BLaER1 (cell line): ENCODE measurements around the gene NEDD9.

ENCODE experiments used
- H3K27ac ChIP-seq: shearing (Covaris generic); formaldehyde crosslinking; 2 replicates; pipeline ENCODE4 v1.8.1; 2022
- H3K27me3 ChIP-seq: shearing (Covaris generic); formaldehyde crosslinking; 2 replicates; pipeline ENCODE4 v1.8.1; 2022
- H3K36me3 ChIP-seq: shearing (Covaris generic); formaldehyde crosslinking; 2 replicates; pipeline ENCODE4 v1.8.1; 2022
- H3K4me1 ChIP-seq: shearing (Covaris generic); formaldehyde crosslinking; 2 replicates; pipeline ENCODE4 v1.8.1; 2022
- H3K4me2 ChIP-seq: shearing (Covaris generic); formaldehyde crosslinking; 2 replicates; pipeline ENCODE4 v1.8.1; 2022
- H3K4me3 ChIP-seq: shearing (Covaris generic); formaldehyde crosslinking; 2 replicates; pipeline ENCODE4 v1.8.1; 2022
- H3K9ac ChIP-seq: shearing (Covaris generic); formaldehyde crosslinking; 2 replicates; pipeline ENCODE4 v1.8.1; 2022
- H3K9me3 ChIP-seq: shearing (Covaris generic); formaldehyde crosslinking; 2 replicates; pipeline ENCODE4 v1.8.1; 2022
- H4K20me1 ChIP-seq: shearing (Covaris generic); formaldehyde crosslinking; 2 replicates; pipeline ENCODE4 v1.8.1; 2022
- Cebpa-rat ChIP-seq: shearing (Covaris generic); IDR thresholded peaks from 2 replicates; pipeline ENCODE4 v1.8.1; 2022

Gene NEDD9

DNA sequence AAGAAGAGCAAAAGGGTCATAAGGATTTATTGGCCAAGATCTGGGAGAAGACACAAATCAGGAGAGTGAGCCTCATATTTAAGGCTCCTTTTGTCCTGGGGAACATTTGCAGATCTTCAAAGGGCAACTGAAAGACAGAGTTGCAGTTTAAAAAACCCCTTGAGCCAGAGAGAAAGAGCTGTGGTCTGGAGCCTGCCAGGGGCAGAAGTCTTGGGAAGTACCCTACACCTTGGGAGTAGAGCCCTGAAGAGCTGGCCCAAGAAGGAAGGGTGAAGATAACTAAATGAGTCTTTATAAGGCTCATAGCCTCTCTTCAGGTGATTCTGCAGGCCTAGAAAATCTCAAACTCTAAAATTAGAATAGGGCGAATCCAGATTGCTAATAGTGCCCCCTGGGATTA is 81.0 kb downstream of the NEDD9 start:
- Histone ChIP-seq H3K4me2 (no peak overlapping the region), H3K36me3 (no peaks in the 10 kb centered on the region), H3K9ac (no peak overlapping the region), H3K9me3 (no peaks in the 10 kb centered on the region), H3K27me3 (no peaks in the 10 kb centered on the region), H3K27ac (no peak overlapping the region), H3K4me3 (no peak overlapping the region), H3K4me1 (no peaks in the 10 kb centered on the region), H4K20me1 (no peaks in the 10 kb centered on the region)
- TF ChIP-seq Cebpa-rat = no peak

GRCh38 chr6:11149551-11149950 is 82.9 kb downstream of the NEDD9 start:
- H3K36me3 ChIP-seq = no peaks in the 10 kb centered on the region
- H3K27me3 ChIP-seq = no peaks in the 10 kb centered on the region
- no peak overlapping the region for H3K4me3 ChIP-seq
- no peaks in the 10 kb centered on the region for H4K20me1 ChIP-seq
- H3K4me1 ChIP-seq = no peaks in the 10 kb centered on the region
- no peak overlapping the region for H3K4me2 ChIP-seq
- H3K9me3 ChIP-seq = no peaks in the 10 kb centered on the region
- TF ChIP-seq Cebpa-rat = no peak
- H3K27ac ChIP-seq = no peak overlapping the region
- no peak overlapping the region for H3K9ac ChIP-seq

DNA sequence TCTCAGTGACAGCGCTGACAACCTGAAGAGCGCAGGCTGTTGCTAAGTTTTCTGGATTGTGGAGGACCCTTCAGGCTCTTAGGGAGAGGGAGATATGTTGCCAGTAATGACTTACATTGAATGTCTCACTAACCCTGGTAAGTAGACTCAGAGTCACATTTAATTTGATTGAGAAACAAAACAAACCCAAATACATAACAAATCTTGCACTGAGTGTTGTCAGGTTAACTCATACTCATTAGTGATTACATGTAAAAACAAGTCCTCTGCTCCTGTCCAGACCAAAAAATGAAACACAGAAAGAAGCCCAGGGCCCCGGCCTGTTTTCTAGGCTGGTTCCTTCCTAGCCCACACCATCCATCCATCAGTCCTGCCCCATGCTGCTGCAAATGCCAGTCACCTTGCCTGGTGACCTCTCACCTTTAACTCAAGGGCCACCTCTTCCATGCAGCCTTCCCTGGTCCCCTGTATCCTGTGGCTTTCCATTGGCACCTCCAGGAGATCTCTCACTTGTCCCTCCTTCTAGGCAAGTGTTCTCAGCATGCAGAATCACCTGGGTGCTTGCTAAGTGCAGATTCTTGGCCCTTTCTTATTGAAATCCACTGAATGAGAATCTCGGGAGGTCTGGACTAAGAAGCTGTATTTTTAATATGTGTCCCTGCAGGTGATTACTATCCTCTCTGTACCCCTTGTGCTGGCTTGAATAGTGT is 86.2 kb downstream of the NEDD9 start:
- Histone ChIP-seq H3K27me3 (no peaks in the 10 kb centered on the region), H3K36me3 (no peaks in the 10 kb centered on the region), H3K27ac (no peak overlapping the region), H3K9ac (no peak overlapping the region), H3K4me2 (no peak overlapping the region), H4K20me1 (no peaks in the 10 kb centered on the region), H3K4me1 (peaks cover 10% of the 10 kb centered on the region), H3K4me3 (no peak overlapping the region), H3K9me3 (no peaks in the 10 kb centered on the region)
- TF ChIP-seq Cebpa-rat = no peak

DNA sequence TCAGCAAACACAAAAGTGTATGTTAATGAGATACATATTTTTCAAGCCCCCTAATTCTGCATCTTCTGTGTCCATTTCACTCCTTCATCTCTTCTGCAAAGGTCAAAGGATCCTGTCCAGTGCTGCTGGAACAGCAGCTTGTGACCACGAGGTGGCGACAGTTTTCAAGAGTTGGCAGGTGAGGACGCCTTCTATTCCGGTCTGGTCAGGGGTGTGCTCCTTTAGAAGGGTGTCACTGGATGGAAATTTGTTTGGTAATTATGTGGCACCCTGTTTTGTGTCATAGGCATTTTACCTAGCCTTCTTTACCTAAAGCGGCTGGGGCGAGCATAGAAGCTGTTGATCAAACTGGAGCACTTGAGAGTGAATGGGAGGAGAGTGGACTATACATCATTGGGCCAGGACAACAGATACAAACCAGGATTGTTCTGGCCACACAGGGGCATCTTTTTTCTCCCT is 88.0 kb downstream of the NEDD9 start:
- H3K4me2 ChIP-seq = no peak overlapping the region
- H3K27ac ChIP-seq = no peak overlapping the region
- TF ChIP-seq Cebpa-rat = no peak

DNA sequence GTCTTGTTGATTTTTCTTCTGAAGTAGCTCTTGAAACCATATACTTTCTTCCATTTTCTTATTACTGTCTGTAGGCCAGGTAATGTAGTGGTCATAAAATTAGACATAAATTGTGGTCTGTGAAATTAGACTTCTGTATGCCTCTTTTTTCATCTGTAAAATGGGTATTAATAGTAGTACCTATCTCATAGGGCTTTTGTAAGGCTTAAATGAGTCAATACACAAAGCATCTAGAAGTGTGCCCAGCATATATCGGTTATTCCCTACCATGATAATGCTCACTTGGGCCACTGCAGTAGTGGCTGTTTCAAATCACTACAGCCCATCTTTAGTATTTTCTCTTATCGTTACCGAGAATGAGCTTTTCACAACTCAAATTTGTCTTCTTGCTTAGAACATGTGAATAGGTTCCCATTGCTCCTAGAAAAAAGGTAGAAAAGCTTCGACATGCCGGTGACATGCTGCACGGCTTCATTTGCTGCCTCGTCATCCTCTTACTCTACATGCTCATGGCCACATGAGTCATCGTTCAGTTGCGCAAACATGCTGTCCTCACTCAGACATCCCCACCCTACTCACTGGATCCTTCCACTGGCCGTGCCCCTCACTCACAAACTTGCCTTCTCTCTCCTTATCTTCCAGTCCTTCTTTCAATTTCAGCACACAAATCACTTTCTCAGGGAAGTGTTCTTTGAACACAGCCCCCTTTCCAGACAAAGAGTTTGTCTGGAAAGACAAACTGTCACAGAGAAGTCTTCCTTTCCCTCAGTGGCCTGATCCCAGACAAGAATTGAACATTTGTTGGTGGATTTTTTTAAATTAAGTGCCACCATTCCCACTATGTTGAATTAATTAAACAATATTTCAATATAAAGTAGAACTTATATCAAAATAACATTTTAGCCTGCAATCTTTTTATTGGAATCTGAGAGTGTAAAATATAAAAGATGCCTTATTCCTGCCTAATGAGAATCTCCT is 88.8 kb downstream of the NEDD9 start:
- H3K27ac ChIP-seq = no peak overlapping the region
- H3K27me3 ChIP-seq = no peaks in the 10 kb centered on the region
- H3K4me3 ChIP-seq = no peak overlapping the region
- H3K9me3 ChIP-seq = no peaks in the 10 kb centered on the region
- H3K4me1 ChIP-seq = peaks cover 24% of the 10 kb centered on the region
- no peak overlapping the region for H3K9ac ChIP-seq
- H4K20me1 ChIP-seq = no peaks in the 10 kb centered on the region
- no peak for TF ChIP-seq Cebpa-rat
- no peaks in the 10 kb centered on the region for H3K36me3 ChIP-seq
- H3K4me2 ChIP-seq = no peak overlapping the region

More for the DNA sequence above, 88.0 kb downstream of the NEDD9 start:
- Histone ChIP-seq H3K9ac (no peak overlapping the region), H3K36me3 (no peaks in the 10 kb centered on the region), H3K27me3 (no peaks in the 10 kb centered on the region), H4K20me1 (no peaks in the 10 kb centered on the region), H3K9me3 (no peaks in the 10 kb centered on the region), H3K4me1 (peaks cover 24% of the 10 kb centered on the region), H3K4me3 (no peak overlapping the region)

- Histone ChIP-seq H3K9ac (no peak overlapping the region), H3K4me2 (no peak overlapping the region), H3K27ac (no peak overlapping the region), H3K4me1 (peaks cover 24% of the 10 kb centered on the region), H3K9me3 (no peaks in the 10 kb centered on the region), H3K27me3 (no peaks in the 10 kb centered on the region), H3K4me3 (no peak overlapping the region), H4K20me1 (no peaks in the 10 kb centered on the region), H3K36me3 (no peaks in the 10 kb centered on the region)
- TF ChIP-seq Cebpa-rat = no peak
These were observed 90.0 kb downstream of the NEDD9 start for GRCh38 chr6:11142296-11143027.

DNA sequence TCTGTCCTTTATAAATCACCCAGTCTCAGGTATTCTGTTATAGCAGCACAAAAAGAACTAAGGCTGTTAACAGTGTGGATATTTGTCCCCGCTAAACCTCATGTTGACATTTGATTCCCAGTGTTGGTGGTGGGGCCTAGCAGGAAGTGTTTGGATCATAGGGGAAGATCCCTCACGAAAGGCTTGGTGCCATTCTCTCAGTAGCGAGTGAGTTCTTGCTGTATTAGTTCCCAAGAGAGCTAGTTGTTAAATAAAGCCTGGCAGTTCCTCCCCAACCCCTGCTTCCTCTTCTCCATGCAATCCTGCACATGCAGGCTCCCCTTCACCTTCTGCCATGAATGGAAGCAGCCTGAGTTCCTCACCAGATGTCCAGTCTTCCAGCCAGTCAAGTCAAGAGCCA is 91.2 kb downstream of the NEDD9 start:
- 0 out of 2 replicates have a peak overlapping the region, but pooled peaks have one; percentile 27 for H3K27ac ChIP-seq
- no peaks in the 10 kb centered on the region for H4K20me1 ChIP-seq
- no peak for TF ChIP-seq Cebpa-rat
- no peak overlapping the region for H3K9ac ChIP-seq
- no peaks in the 10 kb centered on the region for H3K27me3 ChIP-seq
- H3K4me1 ChIP-seq = peaks cover 24% of the 10 kb centered on the region
- no peaks in the 10 kb centered on the region for H3K9me3 ChIP-seq
- peak overlapping the region; percentile 67 for H3K4me2 ChIP-seq
- H3K4me3 ChIP-seq = no peak overlapping the region
- H3K36me3 ChIP-seq = 0 out of 2 replicates have a peak, but pooled peaks cover under 1% of the 10 kb centered on the region

DNA sequence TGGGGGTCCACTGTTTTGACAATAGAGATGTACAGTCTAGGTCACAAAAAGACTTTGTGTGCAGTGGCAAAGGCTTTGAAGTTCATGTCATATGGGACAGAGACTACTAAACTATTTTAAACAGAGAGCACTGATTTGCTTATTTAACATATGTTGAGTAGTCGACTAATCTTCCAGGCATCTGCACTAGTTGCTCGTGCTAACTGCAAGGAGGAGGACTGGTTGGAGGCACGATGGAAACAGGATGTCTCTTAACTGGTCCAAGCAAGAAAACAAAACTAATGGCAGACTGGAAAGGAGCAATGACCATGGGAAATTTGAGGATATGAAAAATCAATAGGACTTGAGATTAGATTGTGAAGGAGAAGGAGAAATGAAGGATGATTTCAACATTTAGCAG is 92.4 kb downstream of the NEDD9 start:
- no peaks in the 10 kb centered on the region for H3K27me3 ChIP-seq
- H3K4me1 ChIP-seq = peaks cover 24% of the 10 kb centered on the region
- no peak overlapping the region for H3K27ac ChIP-seq
- H3K36me3 ChIP-seq = peaks cover 12% of the 10 kb centered on the region
- H3K4me3 ChIP-seq = no peak overlapping the region
- H4K20me1 ChIP-seq = no peaks in the 10 kb centered on the region
- no peaks in the 10 kb centered on the region for H3K9me3 ChIP-seq
- H3K9ac ChIP-seq = no peak overlapping the region
- H3K4me2 ChIP-seq = peak overlapping the region; percentile 67
- no peak for TF ChIP-seq Cebpa-rat

GRCh38 chr6:11139051-11139960 is 93.2 kb downstream of the NEDD9 start:
- Histone ChIP-seq H3K9ac (no peak overlapping the region), H3K27me3 (no peaks in the 10 kb centered on the region), H3K36me3 (peaks cover 16% of the 10 kb centered on the region), H3K4me2 (no peak overlapping the region), H4K20me1 (no peaks in the 10 kb centered on the region), H3K4me3 (no peak overlapping the region), H3K9me3 (no peaks in the 10 kb centered on the region), H3K4me1 (peaks cover 30% of the 10 kb centered on the region), H3K27ac (no peak overlapping the region)
- no peak for TF ChIP-seq Cebpa-rat
